H1 (cell line): ENCODE data around the gene CPXM2. TPM values are rescaled to one million over a fixed set of nuclear protein-coding genes. Genes with fewer than 3 reads are reported as not detected.

Experiments used
- CTCF ChIA-PET: fragments of 300-600 bp; sonication (Branson Sonifier 250); formaldehyde crosslinking; loops from one replicate; lab custom pipeline; 2021; ENCODE audit not compliant: partially characterized antibody; lab: Charles Lee
- POLR2A ChIA-PET: fragments of 300-600 bp; sonication (Branson Sonifier 250); formaldehyde crosslinking; loops from one replicate; lab custom pipeline; 2021; ENCODE audit warnings: inconsistent platforms; ENCODE audit not compliant: partially characterized antibody; lab: Charles Lee
- DNase-seq, 2 experiments: peaks; one replicate each; pipeline versions ENCODE4 v3.0.0 to v3.0.0-alpha.2; 2010 to 2022; ENCODE audit warnings: low spot score in 2 of 2, low read depth in 1 of 2, mixed read lengths in 1 of 2
- FAIRE-seq: peaks from 2 replicates; lab custom pipeline; 2011; peaks lifted over from hg19 to GRCh38; lab: Jason Lieb, UNC
- H2AFZ ChIP-seq: 2 replicates; pipeline ENCODE4 v1.8.1; 2012; ENCODE audit warnings: low read length, inconsistent platforms
- H2AK5ac ChIP-seq: 2 replicates; pipeline ENCODE4 v1.6.1; 2013; ENCODE audit warnings: low read depth, low read length
- H2BK120ac ChIP-seq: replicated peaks from 2 replicates; pipeline ENCODE3; 2013; ENCODE audit warnings: low read depth, low read length, inconsistent platforms
- H2BK12ac ChIP-seq: 2 replicates; pipeline ENCODE4 v1.6.1; 2013; ENCODE audit warnings: low read depth, low read length
- H2BK15ac ChIP-seq: 2 replicates; pipeline ENCODE4 v1.6.1; 2013; ENCODE audit warnings: low read length
- H2BK20ac ChIP-seq: 2 replicates; pipeline ENCODE4 v1.6.1; 2013; ENCODE audit warnings: low read length
- H2BK5ac ChIP-seq: 2 replicates; pipeline ENCODE4 v1.6.1; 2013; ENCODE audit warnings: low read depth, low read length
- H3K14ac ChIP-seq: 2 replicates; pipeline ENCODE4 v1.6.1; 2013; ENCODE audit warnings: inconsistent platforms; ENCODE audit not compliant: insufficient read length
- H3K18ac ChIP-seq: 2 replicates; pipeline ENCODE4 v1.6.1; 2013; ENCODE audit warnings: low read length; ENCODE audit errors: extremely low read depth
- H3K23ac ChIP-seq: 2 replicates; pipeline ENCODE4 v1.6.1; 2013; ENCODE audit warnings: inconsistent platforms; ENCODE audit not compliant: insufficient read length
- H3K23me2 ChIP-seq: 2 replicates; pipeline ENCODE4 v1.6.1; 2013; ENCODE audit warnings: low read depth, low read length
- H3K27ac ChIP-seq: 2 replicates; pipeline ENCODE4 v1.6.1; 2011; ENCODE audit warnings: low read depth, low read length, inconsistent platforms
- H3K27me3 ChIP-seq, 4 experiments: replicated peaks in 1 of 4; 1 replicate in 1 of 4; 2 replicates in 3 of 4; pipeline versions ENCODE4 v1.6.1 to v1.8.1; 2011 to 2013; ENCODE audit warnings: low read length in 3 of 4, mild to moderate bottlenecking in 3 of 4, inconsistent platforms in 2 of 4, mixed read lengths in 2 of 4, moderate library complexity in 1 of 4; ENCODE audit not compliant: control insufficient read depth in 3 of 4, insufficient read depth in 3 of 4; ENCODE audit errors: extremely low read depth in 1 of 4
- H3K36me3 ChIP-seq, 4 experiments: 2 replicates each; pipeline versions ENCODE4 v1.6.1 to v1.8.1; 2011 to 2013; ENCODE audit warnings: mild to moderate bottlenecking in 4 of 4, low read length in 3 of 4, moderate library complexity in 2 of 4, control low read depth in 1 of 4, inconsistent platforms in 1 of 4; ENCODE audit not compliant: insufficient read depth in 4 of 4, control insufficient read depth in 2 of 4
- H3K4ac ChIP-seq: replicated peaks from 2 replicates; pipeline ENCODE3; 2013; ENCODE audit warnings: low read length, low read depth, mixed read lengths, inconsistent platforms; ENCODE audit not compliant: insufficient read length
- H3K4me1 ChIP-seq, 4 experiments: replicated peaks in 1 of 4; 1 replicate in 1 of 4; 2 replicates in 3 of 4; pipeline versions ENCODE4 v1.6.1 to v1.8.1; 2011 to 2013; ENCODE audit warnings: low read length in 3 of 4, inconsistent platforms in 2 of 4, mixed read lengths in 1 of 4; ENCODE audit not compliant: insufficient read depth in 4 of 4, control insufficient read depth in 3 of 4
- H3K4me2 ChIP-seq, 2 experiments: 2 replicates each; pipeline versions ENCODE4 v1.6.1 to v1.8.1; 2011 to 2013; ENCODE audit warnings: low read depth in 2 of 2, low read length in 2 of 2, control low read depth in 1 of 2, inconsistent platforms in 1 of 2, mild to moderate bottlenecking in 1 of 2; ENCODE audit not compliant: insufficient read depth in 1 of 2
- H3K4me3 ChIP-seq, 4 experiments: fragments of 200-600, 300-600 bp in 1 of 4; sonication (generic), shearing (Covaris generic), sonication (Bioruptor Twin) in 1 of 4; 2 replicates each; pipeline versions ENCODE4 v1.5.1 to v1.8.1; 2011 to 2016; ENCODE audit warnings: low read length in 4 of 4, low read depth in 3 of 4, control low read depth in 2 of 4, inconsistent platforms in 2 of 4, mild to moderate bottlenecking in 2 of 4, mixed read lengths in 1 of 4, moderate library complexity in 1 of 4; ENCODE audit not compliant: insufficient read depth in 2 of 4; ENCODE audit errors: extremely low read depth in 1 of 4
- H3K56ac ChIP-seq: replicated peaks from 2 replicates; pipeline ENCODE3; 2013; ENCODE audit warnings: low read depth, mild to moderate bottlenecking, mixed read lengths, low read length, inconsistent platforms; ENCODE audit not compliant: insufficient read length
- H3K79me1 ChIP-seq: 2 replicates; pipeline ENCODE4 v1.6.1; 2013; ENCODE audit warnings: low read depth, low read length, control low read depth
- H3K79me2 ChIP-seq, 2 experiments: 2 replicates each; pipeline versions ENCODE4 v1.6.1 to v1.8.1; 2012 to 2013; ENCODE audit warnings: low read length in 2 of 2, mild to moderate bottlenecking in 2 of 2, inconsistent platforms in 1 of 2; ENCODE audit not compliant: insufficient read depth in 2 of 2, control insufficient read depth in 1 of 2
- H3K9ac ChIP-seq, 4 experiments: replicated peaks in 1 of 4; 1 replicate in 1 of 4; 2 replicates in 3 of 4; pipeline versions ENCODE4 v1.6.1 to v1.8.1; 2011 to 2013; ENCODE audit warnings: low read depth in 3 of 4, low read length in 3 of 4, control low read depth in 2 of 4, mild to moderate bottlenecking in 2 of 4, moderate library complexity in 2 of 4, inconsistent platforms in 1 of 4; ENCODE audit errors: extremely low read depth in 1 of 4
- H3K9me3 ChIP-seq, 2 experiments: 2 replicates each; pipeline versions ENCODE4 v1.6.1 to v1.8.1; 2012 to 2013; ENCODE audit warnings: mild to moderate bottlenecking in 2 of 2, moderate library complexity in 2 of 2, control low read depth in 1 of 2, inconsistent platforms in 1 of 2, low read depth in 1 of 2, low read length in 1 of 2, mixed read lengths in 1 of 2; ENCODE audit not compliant: insufficient read depth in 2 of 2
- H4K20me1 ChIP-seq, 2 experiments: replicated peaks in 1 of 2; 2 replicates each; pipeline versions ENCODE3 to v1.8.1; 2011 to 2013; ENCODE audit warnings: inconsistent platforms in 2 of 2, low read length in 2 of 2, mild to moderate bottlenecking in 1 of 2; ENCODE audit not compliant: insufficient read depth in 2 of 2, control insufficient read depth in 1 of 2
- H4K5ac ChIP-seq: 2 replicates; pipeline ENCODE4 v1.6.1; 2013; ENCODE audit warnings: low read length, low read depth, mixed read lengths, inconsistent platforms; ENCODE audit not compliant: insufficient read length
- H4K8ac ChIP-seq: 2 replicates; pipeline ENCODE4 v1.8.0; 2013; ENCODE audit warnings: mild to moderate bottlenecking, moderate library complexity, low read length, inconsistent platforms; ENCODE audit not compliant: insufficient read depth; ENCODE audit errors: extremely low read depth
- H4K91ac ChIP-seq: replicated peaks from 2 replicates; pipeline ENCODE3; 2013; ENCODE audit warnings: low read length, mixed read lengths, inconsistent platforms; ENCODE audit not compliant: insufficient read length
- CEBPB ChIP-seq: IDR thresholded peaks from 2 replicates; pipeline ENCODE4 v1.6.1; 2012; ENCODE audit warnings: low read depth, low read length
- CREB1 ChIP-seq: IDR thresholded peaks from 2 replicates; pipeline ENCODE4 v1.6.1; 2012; ENCODE audit warnings: inconsistent platforms
- MAX ChIP-seq: IDR thresholded peaks from 2 replicates; pipeline ENCODE4 v1.6.1; 2012; ENCODE audit warnings: inconsistent platforms
- WGBS, 2 experiments: shearing (Covaris generic) in 1 of 2; methylation state at CpG; one replicate each; pipeline versions ENCODE4 v1.1.6 to v1.1.7; 2013 to 2015; ENCODE audit warnings: low lambda C conversion rate in 2 of 2, mixed read lengths in 2 of 2, inconsistent platforms in 1 of 2, low coverage in 1 of 2, missing lambda C conversion rate in 1 of 2; ENCODE audit not compliant: insufficient replicate concordance in 2 of 2, insufficient coverage in 1 of 2, insufficient read length in 1 of 2; ENCODE audit errors: extremely low coverage in 1 of 2, missing lambda C conversion rate in 1 of 2; 5-methylcytosine and 5-hydroxymethylcytosine counted together
- polyA plus RNA-seq, 7 experiments: library from polyadenylated mRNA; depleted of rRNA in 3 of 7; stranded (reverse) in 5 of 7; unstranded in 2 of 7; fragments of >200 nt in 5 of 7; fragments of 200-250 nt in 2 of 7; gene quantifications; 1 replicate in 5 of 7; 2 replicates in 1 of 7; 4 replicates in 1 of 7; pipeline versions ENCODE4 v1.2.1 to v1.2.3, GENCODE V29; 2011 to 2013; ENCODE audit warnings: missing spikeins in 2 of 7, mixed read lengths in 2 of 7
- total RNA-seq: library from RNA; stranded (reverse); fragmentation: NEBNext Ultra II Directional; extraction: Animal tissue kit (Norgen Biotek cat#: 25700); gene quantifications from 2 replicates; pipeline ENCODE4 v1.2.1, GENCODE V29; 2021
- TF ChIP-seq, protein P1 (sequence below): IDR thresholded peaks from 2 replicates; pipeline ENCODE4 v1.6.1; 2012; ENCODE audit warnings: inconsistent platforms

Gene CPXM2
- total and polyA plus RNA-seq, 2 of the 8 experiments (the other 6 are each of a cell fraction or from before 2014, with no cell fraction given) = 2.4 to 2.9 TPM

- peak overlapping the region; percentile 94 for H4K91ac ChIP-seq
- no peak overlapping the region for H3K4me3 ChIP-seq
- no peaks in the 10 kb centered on the region for H3K79me2 ChIP-seq
- H3K23me2 ChIP-seq = no peaks in the 10 kb centered on the region; the same call in 1 of the 2 replicates
- H2BK15ac ChIP-seq = no peak overlapping the region; the same call in 1 of the 2 replicates
- H3K27me3 ChIP-seq = 0 out of 7 replicates have a peak, but pooled peaks cover 0 to 2% (median 0%) of the 10 kb centered on the region in 4 experiments
- peak overlapping the region; percentile 60; the same call in 1 of the 2 replicates for H2BK12ac ChIP-seq
- H2BK5ac ChIP-seq = 0 out of 2 replicates have a peak overlapping the region, but pooled peaks have one; percentile 5
- no peak overlapping the region for H3K23ac ChIP-seq
- 40% methylated on average over 10 of the region's 10 CpGs; no CpG with 5 or more reads in 1 of the 2 experiments for WGBS, 2 experiments
- no peaks in the 10 kb centered on the region for H4K20me1 ChIP-seq
- H3K56ac ChIP-seq = no peak overlapping the region
- POLR2A ChIA-PET = no interaction called here
- H2BK20ac ChIP-seq = peak overlapping the region; percentile 72; the same call in 1 of the 2 replicates
- TF ChIP-seq CREB1 (no peak), MAX (peak; percentile 72), CEBPB (no peak)
- TF ChIP-seq, protein P1, sequence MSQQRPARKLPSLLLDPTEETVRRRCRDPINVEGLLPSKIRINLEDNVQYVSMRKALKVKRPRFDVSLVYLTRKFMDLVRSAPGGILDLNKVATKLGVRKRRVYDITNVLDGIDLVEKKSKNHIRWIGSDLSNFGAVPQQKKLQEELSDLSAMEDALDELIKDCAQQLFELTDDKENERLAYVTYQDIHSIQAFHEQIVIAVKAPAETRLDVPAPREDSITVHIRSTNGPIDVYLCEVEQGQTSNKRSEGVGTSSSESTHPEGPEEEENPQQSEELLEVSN = 0 out of 2 replicates have a peak, but pooled peaks have one; percentile 33
- no peak overlapping the region; the same call in 1 of the 2 replicates for H3K27ac ChIP-seq
- H3K4me1 ChIP-seq = peaks cover 5 to 20% (median 14%) of the 10 kb centered on the region in 4 experiments
- peak; percentile 7 for FAIRE-seq
- no peaks in the 10 kb centered on the region for H3K36me3 ChIP-seq
- CTCF ChIA-PET = interaction anchor here (1.0 to 4.2 kb wide), 11 partner anchors 9 to 322 kb away, joined by 3 to 24 read pairs (median 5); partner anchors contain the start of gene CPXM2
- H3K79me1 ChIP-seq = no peaks in the 10 kb centered on the region; the same call in 1 of the 2 replicates
- no peak overlapping the region for H4K8ac ChIP-seq
- peaks cover 3 to 6% of the 10 kb centered on the region in 2 experiments; a peak in 2 of 4 replicates for H3K9me3 ChIP-seq
- DNase-seq = no peak
- peak overlapping the region; percentile 4 for H4K5ac ChIP-seq
- no peak overlapping the region for H2AK5ac ChIP-seq
- peak overlapping the region; percentile 18 for H2BK120ac ChIP-seq
- no peak overlapping the region for H3K18ac ChIP-seq
- peak overlapping the region; percentile 29 for H3K4ac ChIP-seq
- no peak overlapping the region for H3K14ac ChIP-seq
- H3K4me2 ChIP-seq = peak overlapping the region; percentile 2 to 43; a peak in 3 of 4 replicates
- H2AFZ ChIP-seq = no peak overlapping the region; the same call in 1 of the 2 replicates
- no peak overlapping the region for H3K9ac ChIP-seq
Observed at GRCh38 chr10:123904834-123905409, 13.3 kb upstream of the CPXM2 start.
